ENCODE measurements around the gene SPDYE18. TPM values are rescaled to one million over a fixed set of nuclear protein-coding genes. Genes with fewer than 3 reads are reported as not detected.
A peak's percentile ranks its signal among the peaks of the same experiment; 100 is the strongest.
"Not testable (repeated sequence)": the region's sequence is repeated elsewhere in the genome, so short reads cannot be mapped to it uniquely, and the experiment has no call there.

SPDYE18 gene, protein sequence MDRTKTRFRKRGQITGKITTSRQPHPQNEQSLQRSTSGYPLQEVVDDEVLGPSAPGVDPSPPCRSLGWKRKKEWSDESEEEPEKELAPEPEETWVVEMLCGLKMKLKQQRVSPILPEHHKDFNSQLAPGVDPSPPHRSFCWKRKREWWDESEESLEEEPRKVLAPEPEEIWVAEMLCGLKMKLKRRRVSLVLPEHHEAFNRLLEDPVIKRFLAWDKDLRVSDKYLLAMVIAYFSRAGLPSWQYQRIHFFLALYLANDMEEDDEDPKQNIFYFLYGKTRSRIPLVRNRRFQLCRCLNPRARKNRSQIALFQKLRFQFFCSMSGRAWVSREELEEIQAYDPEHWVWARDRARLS
- under 1 TPM; 0.50 to 0.94 TPM for total RNA-seq
- long read RNA-seq = 0 reads

DNA sequence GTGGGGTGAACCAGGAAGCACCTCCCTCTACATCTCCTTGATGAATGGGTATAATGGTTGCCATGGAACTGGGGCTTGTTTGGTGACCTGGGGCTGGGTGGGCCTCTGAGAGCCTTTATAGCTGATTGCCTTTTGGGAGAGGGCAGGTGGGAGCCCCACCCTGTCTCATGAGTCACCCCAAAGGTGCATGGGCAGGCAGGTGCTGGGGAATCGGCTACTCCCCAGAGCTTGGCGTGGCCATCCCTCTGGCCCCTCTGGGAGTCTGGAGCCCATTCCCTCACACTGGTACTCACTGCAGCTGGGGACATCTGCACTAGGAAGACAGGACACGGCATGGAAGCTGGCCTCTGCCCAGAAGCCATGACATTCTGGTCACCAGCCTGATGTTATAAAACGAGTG, at the start of gene SPDYE18:
Gene SPDYE18 (minus strand): TSS at position 2 of the 400 bp plus-strand sequence. CDS start 2,046 bp downstream, outside the sequence.
- ATAC-seq; DNase-seq; intact Hi-C loops (cut with DNase I): not testable (repeated sequence)

DNA sequence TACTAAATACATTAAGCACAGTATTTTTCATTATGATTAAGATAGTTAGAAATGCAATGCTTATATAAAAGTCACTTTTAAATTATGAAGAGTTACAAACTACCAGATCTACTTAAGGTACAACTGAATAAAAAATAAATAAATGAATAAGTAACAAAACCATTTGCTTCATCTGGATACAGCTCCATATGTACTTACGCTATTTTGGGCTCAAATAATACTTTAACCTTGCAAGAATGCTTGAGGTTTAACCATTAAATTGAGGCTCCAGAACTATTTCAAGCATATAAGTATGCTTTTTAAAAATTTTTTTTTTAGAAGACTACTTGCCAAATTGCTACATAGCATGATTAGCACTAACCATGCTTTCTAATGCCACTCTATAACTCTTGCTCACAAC, 46.0 kb upstream of the SPDYE18 start:
- ATAC-seq; intact Hi-C loops (cut with DNase I): not testable (repeated sequence)

DNA sequence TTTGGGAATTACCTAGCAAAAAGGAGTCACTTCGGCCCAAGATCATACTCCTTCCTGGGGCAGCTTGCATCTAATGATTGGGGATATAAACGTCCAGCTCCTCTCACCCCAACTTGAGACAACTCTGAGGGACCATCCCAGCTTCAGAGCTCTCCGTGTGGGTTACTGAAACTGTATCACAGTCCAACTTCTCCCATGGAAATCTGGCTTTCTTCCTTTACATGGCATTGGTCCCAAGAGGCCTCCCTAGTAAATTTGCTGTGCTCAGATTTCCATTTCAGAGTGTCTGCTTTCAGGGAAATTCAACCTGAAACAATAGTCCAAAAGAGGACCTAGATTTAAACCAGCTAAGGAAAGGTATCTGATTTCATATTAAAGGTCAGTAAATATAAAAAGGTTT, 45.3 kb upstream of the SPDYE18 start:
- DNase-seq; intact Hi-C loops (cut with DNase I): not testable (repeated sequence)
- peak in 1 of 2 donors; percentile 31 for ATAC-seq

More for the DNA sequence above, 46.0 kb upstream of the SPDYE18 start:
- not testable (repeated sequence) for DNase-seq

DNA sequence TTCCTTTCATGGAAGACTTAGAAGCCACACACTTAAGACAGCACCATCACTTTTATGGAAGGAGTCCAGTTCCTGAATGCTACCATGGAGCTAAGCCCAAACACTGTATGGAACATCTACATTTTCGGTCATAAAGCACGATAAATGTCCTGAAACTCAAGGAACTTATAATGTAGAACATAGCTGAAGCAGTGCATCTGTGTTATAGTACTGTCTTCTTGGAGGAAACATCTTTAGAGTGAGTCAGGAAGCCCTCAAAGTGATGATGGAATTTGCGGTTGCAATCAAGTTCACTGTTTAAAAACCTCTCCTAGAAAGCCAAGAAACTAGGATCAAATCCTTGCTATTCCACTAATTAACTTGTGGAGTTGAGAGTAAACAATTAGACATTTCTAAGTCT, 43.5 kb upstream of the SPDYE18 start:
- DNase-seq; intact Hi-C loops (cut with DNase I); ATAC-seq: not testable (repeated sequence)

DNA sequence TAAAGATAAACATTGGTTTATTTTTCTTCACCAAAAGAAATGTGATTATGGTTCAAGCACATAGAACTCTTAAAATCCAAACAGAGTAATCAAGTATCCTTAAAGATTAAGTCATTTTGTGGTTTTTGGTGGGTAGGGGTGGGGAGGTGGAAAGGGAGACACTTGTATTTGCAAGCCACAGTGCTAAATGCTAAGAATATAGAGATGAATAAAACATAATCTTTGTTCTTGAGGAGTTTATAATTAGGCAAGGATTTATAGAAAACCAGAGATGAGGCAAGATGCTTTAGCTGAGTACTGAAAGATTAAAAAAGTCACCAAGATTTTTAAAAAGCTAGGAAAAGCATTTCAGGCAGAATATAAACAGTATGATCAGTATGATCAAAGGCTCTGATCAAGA, 40.3 kb upstream of the SPDYE18 start:
- ATAC-seq; intact Hi-C loops (cut with DNase I); DNase-seq: not testable (repeated sequence)

DNA sequence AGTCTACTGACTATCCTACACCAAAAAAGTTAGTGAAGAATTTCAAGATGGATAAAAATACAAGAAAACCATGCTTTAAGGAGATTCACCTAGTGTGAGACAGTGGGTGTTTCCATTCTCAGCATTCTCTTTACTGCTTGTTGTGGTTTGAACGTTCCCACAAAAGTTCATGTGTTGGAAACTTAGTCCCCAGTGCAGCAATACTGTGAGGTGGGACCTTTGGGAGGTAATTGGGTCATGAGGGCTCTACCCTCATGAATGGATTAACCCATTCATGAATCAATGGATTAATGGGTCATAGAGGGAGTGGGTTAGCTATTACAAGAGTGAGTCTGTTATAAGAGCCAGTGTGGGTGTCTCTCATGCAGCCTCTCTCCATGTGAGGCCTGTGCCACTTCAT, 38.8 kb upstream of the SPDYE18 start:
- ATAC-seq; DNase-seq; intact Hi-C loops (cut with DNase I): not testable (repeated sequence)

DNA sequence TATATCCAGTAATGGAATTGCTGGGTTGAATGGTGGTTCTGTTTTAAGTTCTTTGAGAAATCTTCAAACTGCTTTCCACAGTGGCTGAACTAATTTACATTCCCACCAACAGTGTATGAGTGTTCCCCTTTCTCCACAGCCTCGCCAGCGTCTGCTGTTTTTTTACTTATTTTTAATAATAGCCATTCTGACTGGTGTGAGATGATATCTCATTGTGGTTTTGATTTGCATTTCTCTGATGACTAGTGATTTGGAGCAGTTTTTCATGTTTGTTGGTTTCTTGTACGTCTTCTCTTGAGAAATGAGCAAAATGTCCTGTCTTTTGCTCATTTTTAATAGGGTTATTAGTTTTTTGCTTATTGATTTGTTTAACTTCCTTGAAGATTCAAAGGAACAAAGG, 38.1 kb upstream of the SPDYE18 start:
- ATAC-seq; DNase-seq; intact Hi-C loops (cut with DNase I): not testable (repeated sequence)

DNA sequence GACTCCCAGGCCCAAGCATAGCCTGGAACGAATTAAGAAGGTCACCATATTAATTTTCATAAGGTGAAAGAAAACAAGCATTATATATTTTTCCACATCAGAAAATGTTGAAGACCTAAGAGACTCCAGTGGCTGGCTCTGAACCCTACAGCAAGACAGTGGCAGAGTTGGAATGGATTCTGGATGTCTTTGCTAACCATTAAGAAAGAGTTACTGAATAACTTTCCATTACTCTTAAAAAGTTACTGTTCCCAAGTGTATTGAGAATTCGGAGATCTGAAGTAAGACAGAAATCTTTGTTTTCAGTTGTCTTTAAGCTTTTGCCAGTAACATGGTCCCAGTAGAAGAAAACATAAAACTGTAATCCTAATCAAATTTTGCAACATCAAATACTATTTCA, 29.9 kb upstream of the SPDYE18 start:
- intact Hi-C loops (cut with DNase I); ATAC-seq; DNase-seq: not testable (repeated sequence)

DNA sequence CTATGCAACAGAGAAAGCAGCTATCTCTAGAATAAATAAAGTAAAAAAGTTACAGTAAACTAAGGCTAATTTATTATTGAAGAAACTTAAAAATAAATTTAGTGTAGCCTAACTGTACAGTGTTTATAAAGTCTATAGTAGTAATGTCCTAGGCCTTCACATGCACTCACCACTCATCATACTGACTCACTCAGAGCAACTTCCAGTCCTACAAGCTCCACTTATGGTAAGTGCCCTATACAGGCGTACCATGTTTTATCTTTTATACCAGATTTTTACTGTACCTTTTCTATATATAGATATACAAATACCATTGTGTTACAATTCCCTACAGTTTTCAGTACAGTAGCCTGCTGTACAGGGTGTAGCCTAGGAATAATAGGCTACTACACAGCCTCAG, 19.8 kb upstream of the SPDYE18 start:
- intact Hi-C loops (cut with DNase I); DNase-seq: not testable (repeated sequence)

DNA sequence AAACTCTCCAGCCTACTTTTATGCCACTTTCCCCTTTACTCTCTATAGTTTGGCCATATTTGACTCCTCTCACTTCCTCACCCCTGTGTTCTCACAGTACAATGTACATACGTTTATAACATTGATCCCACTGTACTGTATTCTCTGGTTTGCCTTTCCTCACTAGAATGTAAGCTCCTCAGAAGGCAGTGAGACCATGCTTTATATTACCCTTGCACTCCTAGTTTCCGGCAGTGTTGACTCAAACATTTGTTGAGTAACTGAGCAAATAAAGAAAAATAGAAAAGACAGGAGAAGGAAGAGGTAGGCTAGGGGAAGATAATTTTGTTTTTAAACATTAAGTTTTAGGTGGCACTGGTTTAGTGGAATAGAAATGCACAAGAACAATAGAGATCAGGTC, 17.9 kb upstream of the SPDYE18 start:
- intact Hi-C loops (cut with DNase I); ATAC-seq; DNase-seq: not testable (repeated sequence)

More for the DNA sequence above, 19.8 kb upstream of the SPDYE18 start:
- not testable (repeated sequence) for ATAC-seq

DNA sequence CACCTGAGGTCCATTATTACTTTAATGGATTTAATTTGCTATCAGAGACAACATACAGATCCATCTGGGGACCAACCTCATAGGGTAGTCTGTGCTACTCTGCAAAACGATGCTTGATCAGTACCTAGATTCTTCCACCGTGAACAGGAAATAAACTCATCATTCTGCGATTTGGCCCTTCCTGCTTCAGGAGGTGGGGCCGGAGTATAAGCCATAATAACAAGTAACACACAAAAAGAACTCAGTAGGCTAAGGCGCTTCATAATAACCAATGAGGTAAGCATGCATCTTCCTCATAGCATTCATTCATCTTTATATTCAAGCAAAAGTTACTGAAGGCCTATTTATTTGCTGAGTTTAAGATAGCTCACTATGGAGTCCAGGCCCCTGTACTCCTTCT, 17.3 kb upstream of the SPDYE18 start:
- ATAC-seq; DNase-seq; intact Hi-C loops (cut with DNase I): not testable (repeated sequence)

DNA sequence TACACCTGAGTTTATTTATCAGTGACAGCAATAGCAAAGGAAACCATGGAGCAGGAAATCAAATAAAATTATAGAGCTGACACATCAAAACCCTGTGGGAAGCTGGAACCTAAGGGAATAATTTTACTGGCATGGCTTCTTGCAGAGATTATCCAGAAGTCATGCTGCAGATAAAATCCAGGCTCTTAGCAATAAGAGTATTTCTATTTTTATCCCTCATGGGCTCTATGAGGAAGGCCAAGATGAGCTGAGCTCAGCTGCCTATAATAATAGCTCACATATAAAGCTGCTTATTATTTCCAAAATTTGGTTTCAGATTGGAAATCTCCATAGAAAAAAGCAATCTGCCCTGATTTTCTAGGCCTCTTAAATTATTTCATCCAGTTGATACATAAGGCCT, 16.8 kb upstream of the SPDYE18 start:
- intact Hi-C loops (cut with DNase I); DNase-seq: not testable (repeated sequence)
- peak; percentile 79 to 92 for ATAC-seq

DNA sequence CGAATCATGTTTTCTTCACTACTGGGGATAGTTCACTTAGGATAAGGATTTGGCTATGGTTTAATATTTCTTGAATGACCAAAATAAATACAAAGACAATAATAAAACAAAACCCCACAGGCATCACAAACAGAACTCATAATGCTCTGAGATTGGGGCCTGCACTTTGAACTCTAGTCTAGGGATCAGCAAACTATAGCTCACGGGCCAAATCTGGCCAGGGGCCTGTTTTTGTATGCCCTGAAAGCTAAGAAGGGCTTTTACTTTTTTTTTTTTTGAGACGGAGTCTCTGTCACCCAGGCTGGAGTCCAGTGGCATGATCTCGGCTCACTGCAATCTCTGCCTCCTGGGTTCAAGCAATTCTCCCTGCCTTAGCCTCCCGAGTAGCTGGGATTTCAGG, 14.7 kb upstream of the SPDYE18 start:
- DNase-seq; intact Hi-C loops (cut with DNase I); ATAC-seq: not testable (repeated sequence)

DNA sequence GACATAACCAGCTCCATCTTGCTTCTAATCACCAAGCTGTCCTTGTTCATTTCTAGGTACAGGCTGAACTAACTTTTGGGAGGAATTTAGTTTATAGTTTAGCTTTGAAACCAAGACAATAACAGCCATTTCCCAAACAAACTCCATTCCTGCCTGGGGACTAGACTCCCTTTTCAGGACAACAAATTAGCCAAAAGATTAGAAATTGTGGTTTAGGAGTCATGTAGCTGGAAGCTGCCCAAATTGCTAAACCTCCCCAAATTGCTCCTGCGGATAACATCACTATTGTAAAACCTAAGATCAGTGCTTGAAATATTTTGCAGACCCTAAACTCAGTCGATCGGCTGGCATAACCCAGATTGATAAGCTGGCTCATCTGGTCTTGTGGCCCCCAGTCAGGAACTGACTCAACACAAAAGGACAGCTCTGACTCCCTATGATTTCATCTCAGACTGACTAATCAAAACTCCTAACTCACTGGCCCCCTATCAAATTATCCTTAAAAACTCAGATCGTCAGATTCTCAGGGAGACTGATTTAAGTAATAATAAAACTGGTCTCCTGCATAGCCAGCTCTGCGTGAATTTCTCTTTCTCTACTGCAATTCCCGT, 12.5 kb upstream of the SPDYE18 start:
- DNase-seq; intact Hi-C loops (cut with DNase I); ATAC-seq: not testable (repeated sequence)

DNA sequence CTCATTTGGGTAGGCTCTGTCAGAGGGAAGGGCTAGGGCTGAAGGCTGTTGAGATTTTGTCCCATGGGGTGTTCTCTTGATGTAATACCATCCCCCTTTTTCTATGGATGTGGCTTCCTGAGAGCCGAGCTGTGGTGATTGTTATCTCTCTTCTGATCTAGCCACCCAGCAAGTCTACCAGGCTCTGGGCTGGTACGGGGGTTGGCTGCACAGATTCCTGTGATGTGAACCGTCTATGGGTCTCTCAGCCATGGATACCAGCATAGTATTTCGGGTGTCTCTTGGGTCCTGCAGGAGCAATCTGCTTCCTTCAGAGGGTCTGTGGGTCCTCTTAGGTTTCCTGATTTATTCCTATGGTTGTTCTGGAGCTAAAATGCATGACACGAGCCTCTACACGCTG, 8.8 kb upstream of the SPDYE18 start:
- DNase-seq; ATAC-seq; intact Hi-C loops (cut with DNase I): not testable (repeated sequence)

DNA sequence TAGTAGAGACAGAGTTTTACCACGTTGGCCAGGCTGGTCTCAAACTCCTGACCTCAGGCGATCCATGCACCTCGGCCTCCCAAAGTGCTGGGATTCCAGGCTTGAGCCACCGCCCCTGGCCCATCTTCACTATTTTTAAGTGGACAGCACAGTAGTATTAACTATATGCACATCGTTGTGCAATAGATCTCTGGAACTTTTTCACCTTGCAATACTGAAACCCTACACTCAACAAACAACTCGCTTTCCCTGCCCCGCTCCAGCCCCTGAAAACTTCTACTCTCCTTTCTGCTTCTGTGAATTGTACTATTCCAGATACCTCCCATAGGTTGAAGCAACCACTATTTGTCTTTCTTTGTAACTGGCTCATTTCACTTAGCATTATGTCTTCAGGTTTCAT, 3.5 kb upstream of the SPDYE18 start:
- intact Hi-C loops (cut with DNase I); DNase-seq; ATAC-seq: not testable (repeated sequence)

DNA sequence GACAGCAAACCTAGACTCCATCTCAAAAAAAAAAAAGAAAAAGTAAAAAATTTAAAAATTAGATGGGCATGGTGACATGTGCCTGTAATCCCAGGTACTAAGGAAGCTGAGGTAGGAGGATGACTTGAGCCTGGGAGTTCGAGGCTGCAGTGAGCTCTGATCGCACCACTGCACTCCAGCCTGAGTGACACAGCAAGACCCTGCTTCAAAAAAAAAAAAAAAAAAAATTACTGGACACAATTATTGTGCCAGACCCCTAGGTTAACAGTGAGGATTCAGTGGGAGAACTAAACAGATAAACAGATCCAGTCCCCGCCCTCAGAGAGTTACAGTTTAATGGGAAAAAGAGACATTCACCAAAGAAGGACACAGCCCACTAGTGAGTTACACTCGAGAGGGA, 1.4 kb upstream of the SPDYE18 start:
- DNase-seq; intact Hi-C loops (cut with DNase I); ATAC-seq: not testable (repeated sequence)

DNA sequence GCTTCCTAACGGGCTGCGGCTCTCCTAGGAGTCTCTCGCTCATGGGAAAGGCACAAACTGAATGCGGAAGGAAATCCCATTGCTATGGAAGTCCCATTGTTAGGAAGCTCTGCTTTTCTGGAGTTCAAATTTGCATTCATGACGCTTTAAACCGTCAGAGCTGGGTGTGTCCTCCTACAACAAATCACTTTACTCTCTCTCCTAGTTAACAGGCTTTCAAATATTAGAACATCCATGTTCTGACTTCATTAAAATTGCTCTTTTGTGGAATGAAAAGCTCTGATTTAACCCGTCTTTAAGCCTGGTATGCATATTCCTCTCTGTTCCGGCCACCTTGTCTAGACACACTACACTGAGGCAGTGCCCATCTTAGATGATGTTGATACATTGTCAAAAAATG, 30.1 kb downstream of the SPDYE18 start, which contains the start of gene SPDYE17:
Gene SPDYE17 (minus strand): TSS at position 101 of the 400 bp plus-strand sequence. CDS start 1,791 bp downstream, outside the sequence.
- ATAC-seq; DNase-seq; intact Hi-C loops (cut with DNase I): not testable (repeated sequence)

DNA sequence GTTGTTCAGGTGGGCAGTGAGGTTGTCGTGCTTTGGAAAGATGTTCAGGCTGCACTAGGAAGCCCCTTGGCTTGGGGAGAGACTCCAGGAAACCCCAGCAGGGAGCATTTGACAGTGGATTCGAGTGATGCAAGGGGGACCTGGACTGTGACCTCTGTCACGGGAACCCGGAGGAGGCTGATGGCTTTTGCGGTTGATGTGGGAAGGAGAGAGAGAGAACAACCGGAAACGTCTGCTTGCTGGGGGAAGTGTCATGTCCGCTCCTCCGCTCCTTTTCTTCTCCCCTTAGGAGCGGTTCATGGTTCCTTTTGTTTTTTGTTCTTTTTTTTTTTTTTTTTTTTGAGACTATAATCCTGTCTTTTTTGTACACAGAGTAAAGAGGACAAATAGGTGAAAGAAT, 36.0 kb downstream of the SPDYE18 start:
- DNase-seq; intact Hi-C loops (cut with DNase I); ATAC-seq: not testable (repeated sequence)

All from left cardiac atrium (tissue), 4 donors.